SW 1271 (cell line): ENCODE results near the gene SYPL1.

Experiments used
- DNase-seq, 2 experiments: peaks; one replicate each; lab custom pipeline; 2025; lab: John Stamatoyannopoulos, UW

The SYPL1 gene

GRCh38 chr7:106092204-106092603 is 19.9 kb downstream of the SYPL1 start:
- DNase-seq: no peak

- no peak for DNase-seq
Observed at GRCh38 chr7:106089647-106090046, 22.5 kb downstream of the SYPL1 start.

- no peak for DNase-seq
Observed at GRCh38 chr7:106088014-106088413, 24.1 kb downstream of the SYPL1 start.

- DNase-seq: no peak
Observed at GRCh38 chr7:106086062-106086461, 26.1 kb downstream of the SYPL1 start.

GRCh38 chr7:106085015-106085414 is 27.1 kb downstream of the SYPL1 start:
- no peak for DNase-seq

- DNase-seq: no peak
Observed at GRCh38 chr7:106083717-106084116, 28.4 kb downstream of the SYPL1 start.

- DNase-seq: no peak
Observed at GRCh38 chr7:106082087-106082854, 29.8 kb downstream of the SYPL1 start.

GRCh38 chr7:106080300-106080987 is 31.7 kb downstream of the SYPL1 start:
- no peak for DNase-seq

GRCh38 chr7:106076537-106076936 is 35.6 kb downstream of the SYPL1 start:
- no peak for DNase-seq

GRCh38 chr7:106075937-106076336 is 36.2 kb downstream of the SYPL1 start:
- no peak for DNase-seq

GRCh38 chr7:106074257-106074656 is 37.9 kb downstream of the SYPL1 start:
- DNase-seq: no peak

- DNase-seq: no peak
Observed at GRCh38 chr7:106073701-106074100, 38.4 kb downstream of the SYPL1 start.

GRCh38 chr7:106072715-106073091 is 39.4 kb downstream of the SYPL1 start:
- no peak for DNase-seq

- no peak for DNase-seq
Observed at GRCh38 chr7:106071999-106072714, 40.0 kb downstream of the SYPL1 start.

GRCh38 chr7:106071356-106071998 is 40.6 kb downstream of the SYPL1 start:
- no peak for DNase-seq

- no peak for DNase-seq
Observed at GRCh38 chr7:106070567-106071254, 41.4 kb downstream of the SYPL1 start.

GRCh38 chr7:106070201-106070551 is 41.9 kb downstream of the SYPL1 start:
- no peak for DNase-seq

- no peak for DNase-seq
Observed at GRCh38 chr7:106069471-106070200, 42.5 kb downstream of the SYPL1 start.

- no peak for DNase-seq
Observed at GRCh38 chr7:106068986-106069385, 43.1 kb downstream of the SYPL1 start.

- no peak for DNase-seq
Observed at GRCh38 chr7:106068538-106068961, 43.6 kb downstream of the SYPL1 start.

GRCh38 chr7:106067678-106068077 is 44.4 kb downstream of the SYPL1 start:
- no peak for DNase-seq
